Esophagus (tissue), 2 donors: ENCODE data around the gene ADAMTS17. TPM values are rescaled to one million over a fixed set of nuclear protein-coding genes. Genes with fewer than 3 reads are reported as not detected.
"Not testable (repeated sequence)": the region's sequence is repeated elsewhere in the genome, so short reads cannot be mapped to it uniquely, and the experiment has no call there.

Experiments
- H3K27ac ChIP-seq, 2 donors: one replicate each; pipeline ENCODE4 v1.5.1; 2013; ENCODE audit warnings: low read depth in 2 of 2, mild to moderate bottlenecking in 2 of 2, inconsistent platforms in 1 of 2, low read length in 1 of 2, moderate library complexity in 1 of 2
- H3K27me3 ChIP-seq, 2 donors: one replicate each; pipeline ENCODE4 v1.6.1; 2013; ENCODE audit warnings: low read length in 2 of 2, control low read depth in 1 of 2, mild to moderate bottlenecking in 1 of 2; ENCODE audit not compliant: insufficient read depth in 2 of 2, control insufficient read depth in 1 of 2
- H3K36me3 ChIP-seq, 2 donors: one replicate each; pipeline ENCODE4 v1.6.1; 2013; ENCODE audit warnings: low read length in 1 of 2; ENCODE audit not compliant: control insufficient read depth in 2 of 2, insufficient read depth in 2 of 2
- H3K4me1 ChIP-seq, 2 donors: one replicate each; pipeline ENCODE4 v1.6.1; 2013; ENCODE audit warnings: low read length in 1 of 2; ENCODE audit not compliant: control insufficient read depth in 2 of 2, insufficient read depth in 2 of 2
- H3K4me3 ChIP-seq, 2 donors: one replicate each; pipeline ENCODE4 v1.5.1; 2013; ENCODE audit warnings: low read length in 2 of 2, mild to moderate bottlenecking in 2 of 2, low read depth in 1 of 2, moderate library complexity in 1 of 2
- H3K9me3 ChIP-seq, 2 donors: one replicate each; pipeline ENCODE4 v1.6.1; 2013; ENCODE audit warnings: mild to moderate bottlenecking in 2 of 2, low read depth in 1 of 2, low read length in 1 of 2, moderate library complexity in 1 of 2; ENCODE audit not compliant: control insufficient read depth in 2 of 2, insufficient read depth in 1 of 2
- WGBS, 2 donors: extraction: QIAGEN DNeasy Blood & Tissue Kit; methylation state at CpG; one replicate each; pipeline ENCODE4 v1.1.7; 2013; 5-methylcytosine and 5-hydroxymethylcytosine counted together
- polyA plus RNA-seq, 2 donors: library from polyadenylated mRNA; stranded (reverse); fragments of 200-250 nt; gene quantifications; one replicate each; pipeline ENCODE4 v1.2.3, GENCODE V29; 2013
- donor health status: healthy with polysubstance abuse.
- donor health status: Bipolar disorder and iron deficiency.

Gene ADAMTS17
- polyA plus RNA-seq, 2 donors, result 2.1 to 6.9 TPM

DNA sequence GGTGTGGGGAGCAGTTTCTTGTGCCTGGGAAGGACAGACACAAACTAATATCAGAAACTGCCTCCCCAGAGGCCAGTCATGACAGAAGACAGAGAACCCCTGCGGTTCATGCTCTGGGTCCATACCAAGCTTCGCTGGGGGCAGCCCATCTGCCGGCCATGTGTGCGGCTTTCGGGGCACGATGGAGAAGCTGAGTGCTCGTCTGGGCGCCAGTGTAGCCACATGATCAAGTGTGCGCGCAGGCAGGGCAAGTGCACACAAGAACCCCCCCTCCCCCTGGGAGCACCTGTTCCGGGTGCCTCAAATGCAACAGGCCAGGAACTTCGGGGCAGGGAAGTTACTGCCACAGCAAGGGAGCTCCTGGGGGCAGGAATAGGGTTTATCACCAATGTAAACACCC, 1.8 kb downstream of the ADAMTS17 start:
- H3K27me3 ChIP-seq, result no peaks in the 10 kb centered on the region
- 80 to 87% methylated on average over 12 of the region's 12 CpGs for WGBS, 2 donors
- H3K9me3 ChIP-seq, result no peaks in the 10 kb centered on the region
- no peak overlapping the region for H3K27ac ChIP-seq
- H3K36me3 ChIP-seq, result no peaks in the 10 kb centered on the region
- H3K4me3 ChIP-seq, result no peak overlapping the region
- H3K4me1 ChIP-seq, result peaks cover 0 to 6% of the 10 kb centered on the region in 2 donors

- H3K4me1 ChIP-seq, H3K4me3 ChIP-seq, H3K27me3 ChIP-seq, H3K36me3 ChIP-seq, H3K9me3 ChIP-seq, H3K27ac ChIP-seq: not testable (repeated sequence)
- 70 to 81% methylated on average over 6 to 7 of the region's 7 CpGs for WGBS, 2 donors
These were observed 2.3 kb downstream of the ADAMTS17 start for GRCh38 chr15:100339451-100339850.

DNA sequence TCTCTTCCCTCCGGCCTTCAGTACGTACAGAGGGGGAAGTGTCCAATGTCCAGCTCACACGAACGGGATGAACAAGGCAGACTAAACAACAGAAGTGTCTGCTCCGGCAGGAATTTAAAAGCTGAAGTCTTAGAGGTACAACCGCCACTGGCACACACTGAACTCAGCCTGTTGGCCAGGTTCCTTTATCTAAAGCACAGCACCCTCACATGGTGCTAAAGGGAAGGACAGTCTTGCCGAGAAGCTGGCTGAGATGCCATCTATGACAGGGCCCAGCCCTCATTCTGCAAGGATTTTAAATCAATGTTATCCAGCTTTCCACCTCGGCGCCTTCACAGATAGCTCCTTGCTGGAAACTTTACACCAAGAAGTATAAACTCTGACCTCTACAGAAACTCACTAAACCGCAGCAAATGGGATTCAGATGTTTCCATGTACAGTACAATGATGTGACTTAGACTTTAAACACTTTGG, 2.8 kb downstream of the ADAMTS17 start:
- peak overlapping the region in 1 of 2 donors; percentile 0 for H3K27ac ChIP-seq

DNA sequence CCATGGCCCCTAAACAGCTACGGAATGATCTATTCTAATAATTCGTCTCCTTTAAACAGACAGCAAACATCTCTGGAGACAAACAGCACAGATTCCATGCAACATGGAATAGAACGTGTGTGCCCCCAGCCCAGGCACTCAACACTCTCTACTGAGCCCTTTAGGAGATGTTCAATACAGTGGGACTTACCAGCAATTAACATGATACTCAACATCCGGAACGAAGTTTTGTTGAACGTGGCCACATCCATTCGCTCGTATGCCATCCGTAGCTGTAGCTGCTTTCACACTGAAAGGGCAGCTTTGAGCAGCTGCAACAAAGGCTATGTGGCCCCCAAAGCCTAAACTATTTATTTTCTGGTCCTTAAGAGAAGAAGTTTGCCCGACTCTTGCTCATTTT, 3.5 kb downstream of the ADAMTS17 start:
- Histone ChIP-seq H3K4me3 (no peak overlapping the region), H3K27me3 (no peaks in the 10 kb centered on the region), H3K4me1 (peaks cover 0 to 6% of the 10 kb centered on the region in 2 donors), H3K9me3 (no peaks in the 10 kb centered on the region), H3K36me3 (no peaks in the 10 kb centered on the region), H3K27ac (no peak overlapping the region)
- WGBS, 2 donors, result 80 to 85% methylated on average over 10 of the region's 10 CpGs

More for the DNA sequence above, 2.8 kb downstream of the ADAMTS17 start:
- no peaks in the 10 kb centered on the region for H3K9me3 ChIP-seq
- no peaks in the 10 kb centered on the region for H3K36me3 ChIP-seq
- H3K4me3 ChIP-seq, result no peak overlapping the region
- no peaks in the 10 kb centered on the region for H3K27me3 ChIP-seq
- peaks cover 0 to 6% of the 10 kb centered on the region in 2 donors for H3K4me1 ChIP-seq
- WGBS, 2 donors, result 16% methylated on average over 10 of the region's 10 CpGs

GRCh38 chr15:100337096-100338044, 4.4 kb downstream of the ADAMTS17 start:
- 90 to 94% methylated on average over 17 of the region's 17 CpGs for WGBS, 2 donors
- H3K4me1 ChIP-seq, result peaks cover 0 to 6% of the 10 kb centered on the region in 2 donors

DNA sequence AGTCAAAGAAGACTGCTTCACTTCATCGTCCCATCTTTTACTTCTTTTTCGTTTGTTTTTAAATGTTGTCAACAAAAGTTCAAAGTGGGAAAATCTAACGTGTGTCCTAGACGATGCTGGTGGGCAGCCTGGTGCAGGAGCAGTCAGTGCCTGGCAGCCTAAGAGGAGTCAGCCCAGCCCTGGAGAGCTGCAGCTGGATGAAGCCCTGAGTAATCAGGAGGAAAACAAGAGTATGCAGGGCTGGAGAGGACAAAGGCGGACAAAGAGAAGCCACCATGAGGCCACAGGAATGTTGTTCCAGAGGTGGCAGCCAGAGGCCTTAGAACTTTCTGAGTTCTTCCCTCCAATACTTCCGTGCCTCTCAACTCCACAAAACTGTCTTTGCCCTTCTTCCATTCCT, 5.7 kb downstream of the ADAMTS17 start:
- H3K9me3 ChIP-seq, result no peaks in the 10 kb centered on the region
- 70% methylated on average over 6 of the region's 6 CpGs for WGBS, 2 donors
- H3K36me3 ChIP-seq, result no peaks in the 10 kb centered on the region
- H3K27me3 ChIP-seq, result no peaks in the 10 kb centered on the region
- H3K4me3 ChIP-seq, result no peak overlapping the region
- peaks cover 0 to 6% of the 10 kb centered on the region in 2 donors for H3K4me1 ChIP-seq
- H3K27ac ChIP-seq, result no peak overlapping the region

More at GRCh38 chr15:100337096-100338044, 4.4 kb downstream of the ADAMTS17 start:
- Histone ChIP-seq H3K4me3 (no peak overlapping the region), H3K27ac (no peak overlapping the region), H3K36me3 (no peaks in the 10 kb centered on the region), H3K9me3 (no peaks in the 10 kb centered on the region), H3K27me3 (no peaks in the 10 kb centered on the region)

DNA sequence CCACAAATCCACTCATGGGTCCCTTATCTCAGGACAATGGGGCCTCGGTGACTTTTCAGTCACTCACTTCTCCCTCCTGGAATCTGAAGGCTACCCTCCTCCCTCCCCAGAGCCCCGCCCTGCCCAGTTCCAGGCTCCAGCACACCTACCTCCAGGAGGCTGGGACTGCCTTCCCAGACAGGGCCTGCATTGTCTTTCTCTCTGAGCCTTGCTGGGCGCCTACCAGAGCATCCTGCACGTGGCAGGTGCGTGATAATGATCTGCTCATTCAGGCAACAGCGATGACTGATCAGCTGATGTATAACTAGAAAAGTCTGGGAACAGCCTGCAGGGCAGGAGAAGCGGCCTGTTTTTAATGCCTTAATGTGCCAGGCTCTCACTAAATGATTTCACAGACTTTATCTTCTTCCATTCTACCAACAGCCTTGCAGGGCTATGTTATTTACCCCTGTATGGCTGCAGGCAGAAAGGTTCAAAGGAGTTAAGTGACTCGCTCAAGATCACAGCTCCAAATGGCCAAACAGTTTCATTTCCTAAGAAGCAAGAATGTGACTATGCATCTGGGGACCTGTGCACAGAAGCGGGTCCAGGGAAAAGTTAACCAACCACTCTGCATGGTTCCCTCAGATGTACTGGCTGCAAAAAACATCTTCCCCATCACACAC, 6.3 kb downstream of the ADAMTS17 start:
- Histone ChIP-seq H3K27me3 (no peaks in the 10 kb centered on the region), H3K27ac (no peak overlapping the region), H3K36me3 (no peaks in the 10 kb centered on the region), H3K9me3 (no peaks in the 10 kb centered on the region), H3K4me3 (no peak overlapping the region), H3K4me1 (peaks cover 0 to 4% of the 10 kb centered on the region in 2 donors)
- 74 to 88% methylated on average over 9 of the region's 9 CpGs for WGBS, 2 donors

GRCh38 chr15:100334905-100335304, 6.9 kb downstream of the ADAMTS17 start:
- 80 to 82% methylated on average over 11 of the region's 11 CpGs for WGBS, 2 donors
- Histone ChIP-seq H3K9me3 (no peaks in the 10 kb centered on the region), H3K27ac (no peak overlapping the region), H3K36me3 (no peaks in the 10 kb centered on the region), H3K4me3 (no peak overlapping the region), H3K27me3 (no peaks in the 10 kb centered on the region), H3K4me1 (peaks cover 0 to 4% of the 10 kb centered on the region in 2 donors)

- H3K36me3 ChIP-seq, result no peaks in the 10 kb centered on the region
- H3K27me3 ChIP-seq, result no peaks in the 10 kb centered on the region
- H3K27ac ChIP-seq, result no peak overlapping the region
- no peak overlapping the region for H3K4me3 ChIP-seq
- H3K9me3 ChIP-seq, result no peaks in the 10 kb centered on the region
- WGBS, 2 donors, result 91 to 93% methylated on average over 19 of the region's 19 CpGs
- peaks cover 0 to 4% of the 10 kb centered on the region in 2 donors for H3K4me1 ChIP-seq
These were observed 7.3 kb downstream of the ADAMTS17 start for GRCh38 chr15:100334456-100334855.
